Measurements from ENCODE around the gene DPPA2. TPM values are rescaled to one million over a fixed set of nuclear protein-coding genes. Genes with fewer than 3 reads are reported as not detected.

The DPPA2 gene
- total RNA-seq, 4 donors from 2014 or later, result not detected

DNA sequence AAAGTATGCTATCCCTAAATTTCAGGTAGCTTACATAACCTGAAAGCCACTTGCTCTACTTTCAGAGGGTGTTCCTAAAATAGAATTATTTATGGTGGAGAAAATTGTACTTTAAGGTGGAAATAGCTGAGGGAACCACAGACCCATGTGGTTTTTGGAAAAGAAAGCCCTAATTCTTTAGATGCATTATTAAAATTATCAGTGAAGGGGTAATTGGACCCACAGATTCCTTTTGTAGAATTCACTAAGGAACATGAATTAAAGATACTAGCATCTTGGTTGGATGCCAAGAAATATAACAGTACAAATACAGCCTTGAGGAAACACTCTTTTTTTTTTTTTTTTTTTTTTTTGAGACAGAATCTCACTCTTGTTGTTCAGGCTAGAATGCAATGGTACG, 37.8 kb downstream of the DPPA2 start:
- intact Hi-C loops (cut with DNase I; ENCODE audit: low total_unique reads), result no loop called here
- no peaks in the 10 kb centered on the region for H3K4me1 ChIP-seq
- H3K27ac ChIP-seq, result no peak overlapping the region
- H3K36me3 ChIP-seq, result no peaks in the 10 kb centered on the region
- H3K27me3 ChIP-seq, result no peaks in the 10 kb centered on the region
- TF ChIP-seq, protein P1, sequence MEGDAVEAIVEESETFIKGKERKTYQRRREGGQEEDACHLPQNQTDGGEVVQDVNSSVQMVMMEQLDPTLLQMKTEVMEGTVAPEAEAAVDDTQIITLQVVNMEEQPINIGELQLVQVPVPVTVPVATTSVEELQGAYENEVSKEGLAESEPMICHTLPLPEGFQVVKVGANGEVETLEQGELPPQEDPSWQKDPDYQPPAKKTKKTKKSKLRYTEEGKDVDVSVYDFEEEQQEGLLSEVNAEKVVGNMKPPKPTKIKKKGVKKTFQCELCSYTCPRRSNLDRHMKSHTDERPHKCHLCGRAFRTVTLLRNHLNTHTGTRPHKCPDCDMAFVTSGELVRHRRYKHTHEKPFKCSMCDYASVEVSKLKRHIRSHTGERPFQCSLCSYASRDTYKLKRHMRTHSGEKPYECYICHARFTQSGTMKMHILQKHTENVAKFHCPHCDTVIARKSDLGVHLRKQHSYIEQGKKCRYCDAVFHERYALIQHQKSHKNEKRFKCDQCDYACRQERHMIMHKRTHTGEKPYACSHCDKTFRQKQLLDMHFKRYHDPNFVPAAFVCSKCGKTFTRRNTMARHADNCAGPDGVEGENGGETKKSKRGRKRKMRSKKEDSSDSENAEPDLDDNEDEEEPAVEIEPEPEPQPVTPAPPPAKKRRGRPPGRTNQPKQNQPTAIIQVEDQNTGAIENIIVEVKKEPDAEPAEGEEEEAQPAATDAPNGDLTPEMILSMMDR (IDR thresholded peaks at IDR 0.05), result no peak
- TF ChIP-seq POLR2A (IDR thresholded peaks at IDR 0.05), result no peak
- no peaks in the 10 kb centered on the region for H3K9me3 ChIP-seq
- DNase-seq, result no peak
- no peak overlapping the region for H3K4me3 ChIP-seq

DNA sequence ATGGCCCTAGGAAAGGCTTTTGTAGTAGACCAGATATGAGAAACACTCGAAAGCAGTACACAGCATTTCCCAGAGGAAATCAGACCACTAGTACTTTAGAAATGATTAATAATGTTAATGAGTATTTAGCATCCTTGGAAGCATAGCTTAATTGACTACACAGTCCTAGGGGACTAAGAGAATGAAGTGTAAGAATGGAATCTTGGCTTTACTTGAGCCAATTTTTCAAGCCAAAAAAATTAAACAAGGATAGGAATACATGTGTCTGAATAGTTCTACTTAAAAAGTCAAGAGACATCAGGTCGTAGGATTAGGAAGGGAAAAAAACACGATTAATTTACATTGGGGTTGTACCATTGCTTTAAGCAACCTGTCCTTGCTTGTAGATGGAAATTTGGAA, 38.2 kb downstream of the DPPA2 start:
- DNase-seq, result no peak
- intact Hi-C loops (cut with DNase I; ENCODE audit: low total_unique reads), result no loop called here
- no peaks in the 10 kb centered on the region for H3K4me1 ChIP-seq
- TF ChIP-seq POLR2A (IDR thresholded peaks at IDR 0.05), result no peak
- TF ChIP-seq, protein P1 (IDR thresholded peaks at IDR 0.05), result no peak
- no peak overlapping the region for H3K27ac ChIP-seq
- no peaks in the 10 kb centered on the region for H3K27me3 ChIP-seq
- H3K36me3 ChIP-seq, result no peaks in the 10 kb centered on the region
- no peak overlapping the region for H3K4me3 ChIP-seq
- H3K9me3 ChIP-seq, result no peaks in the 10 kb centered on the region

DNA sequence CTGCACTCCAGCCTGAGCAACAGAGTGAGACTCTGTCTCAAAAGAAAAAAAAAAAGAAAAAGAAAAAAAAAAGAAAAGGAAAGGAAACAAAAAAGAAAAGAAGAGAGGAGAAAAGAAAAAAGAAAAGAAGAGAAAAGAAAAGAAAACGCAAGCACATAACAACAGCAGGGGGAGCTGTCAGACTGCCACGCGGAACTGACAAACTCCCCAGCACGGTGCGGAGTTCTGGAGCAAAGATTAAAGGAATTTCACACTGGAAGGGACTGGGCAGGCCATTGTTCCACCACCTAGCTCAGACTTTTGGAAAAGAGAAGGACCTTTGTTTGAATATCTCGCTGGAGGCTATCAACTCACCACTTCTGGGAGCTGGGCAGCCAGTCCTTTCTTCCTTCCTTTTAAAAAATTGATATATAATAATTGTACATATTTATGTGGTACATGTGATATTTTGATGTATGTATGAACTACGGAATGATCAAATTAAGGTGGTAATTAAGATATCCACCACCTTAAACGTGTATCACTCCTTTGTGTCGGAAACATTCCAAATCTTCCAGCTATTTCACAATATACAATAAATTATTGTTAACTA, 40.5 kb downstream of the DPPA2 start:
- no peaks in the 10 kb centered on the region for H3K36me3 ChIP-seq

DNA sequence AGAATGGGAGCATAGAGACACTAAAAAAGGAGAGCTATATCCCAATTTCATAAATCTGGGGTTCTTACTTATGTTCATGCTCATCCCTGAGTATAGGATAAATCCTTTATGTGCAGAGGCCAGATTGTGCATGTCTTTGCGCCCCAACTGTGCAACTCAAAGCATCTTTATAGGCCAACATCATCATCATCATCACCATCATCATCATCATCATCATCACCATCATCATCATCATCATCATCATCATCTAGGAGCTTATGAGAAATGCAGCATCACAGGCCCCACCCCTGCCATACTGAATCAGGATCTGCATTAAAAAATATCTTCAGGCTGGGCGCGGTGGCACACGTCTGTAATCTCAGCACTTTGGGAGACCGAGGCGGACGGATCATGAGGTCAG, 45.5 kb downstream of the DPPA2 start:
- intact Hi-C loops (cut with DNase I; ENCODE audit: low total_unique reads), result no loop called here
- Histone ChIP-seq H3K9me3 (no peaks in the 10 kb centered on the region), H3K4me3 (no peak overlapping the region), H3K27ac (no peak overlapping the region), H3K36me3 (no peaks in the 10 kb centered on the region), H3K4me1 (no peaks in the 10 kb centered on the region), H3K27me3 (no peaks in the 10 kb centered on the region)
- TF ChIP-seq POLR2A (IDR thresholded peaks at IDR 0.05), result no peak
- TF ChIP-seq, protein P1 (IDR thresholded peaks at IDR 0.05), result no peak
- no peak for DNase-seq

More for the DNA sequence above, 40.5 kb downstream of the DPPA2 start:
- no peak for DNase-seq
- Histone ChIP-seq H3K27me3 (no peaks in the 10 kb centered on the region), H3K9me3 (no peaks in the 10 kb centered on the region), H3K4me1 (no peaks in the 10 kb centered on the region), H3K4me3 (no peak overlapping the region), H3K27ac (no peak overlapping the region)
- TF ChIP-seq, protein P1 (IDR thresholded peaks at IDR 0.05), result peak in 1 of 4 experiments; percentile 25
- no peak for TF ChIP-seq POLR2A (IDR thresholded peaks at IDR 0.05)
- intact Hi-C loops (cut with DNase I; ENCODE audit: low total_unique reads), result no loop called here

DNA sequence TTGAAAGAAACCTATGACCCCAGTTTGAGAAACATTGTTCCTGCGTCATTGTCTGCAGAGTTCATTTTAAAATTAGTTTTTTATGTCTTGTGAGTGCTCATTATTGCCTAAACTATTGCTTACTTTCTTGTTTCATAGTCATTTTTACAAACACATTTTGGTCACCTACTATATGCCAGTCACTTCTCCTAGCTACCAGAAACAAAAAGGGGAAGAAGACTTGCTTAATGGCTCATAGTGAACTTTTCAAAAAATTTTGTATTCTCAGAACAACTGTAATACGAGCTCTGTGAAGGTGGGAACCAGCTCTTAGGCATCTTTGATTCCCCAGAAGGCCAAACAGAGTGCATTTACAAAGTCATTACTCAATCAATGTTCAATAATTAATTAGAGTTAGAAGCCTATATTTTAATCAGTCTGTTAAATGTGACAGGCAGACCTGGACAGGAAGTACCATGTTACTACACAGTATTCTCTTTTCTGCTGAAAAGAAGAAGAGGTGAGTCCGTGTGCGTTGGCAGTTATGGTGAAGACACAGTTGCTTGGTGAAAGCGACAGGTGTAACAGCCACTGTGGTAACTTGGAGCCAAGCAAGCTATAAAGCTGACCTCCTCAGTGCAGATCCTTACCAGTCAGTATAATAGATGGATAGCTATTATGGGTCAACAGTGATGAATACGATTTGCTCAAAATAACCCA, 46.6 kb downstream of the DPPA2 start:
- Histone ChIP-seq H3K4me1 (no peaks in the 10 kb centered on the region), H3K27ac (no peak overlapping the region), H3K36me3 (no peaks in the 10 kb centered on the region), H3K9me3 (no peaks in the 10 kb centered on the region), H3K4me3 (no peak overlapping the region), H3K27me3 (no peaks in the 10 kb centered on the region)
- no peak for TF ChIP-seq POLR2A (IDR thresholded peaks at IDR 0.05)
- TF ChIP-seq, protein P1 (IDR thresholded peaks at IDR 0.05), result no peak
- intact Hi-C loops (cut with DNase I; ENCODE audit: low total_unique reads), result no loop called here
- DNase-seq, result no peak
